SU-DHL-6 (cell line): ENCODE data around the gene DLX5.

Source experiments
- H2AFZ ChIP-seq: fragments of 200-600 bp; sonication (generic); 2 replicates; pipeline ENCODE4 v1.6.1; 2014; ENCODE audit warnings: low read depth, mild to moderate bottlenecking, moderate library complexity, mixed read lengths, antibody characterized with exemption, low read length; ENCODE audit not compliant: severe bottlenecking
- H3F3A ChIP-seq: fragments of 200-600 bp; shearing (Covaris generic); 2 replicates; pipeline ENCODE4 v1.6.0; 2016; ENCODE audit warnings: antibody characterized with exemption, mild to moderate bottlenecking; ENCODE audit not compliant: insufficient read depth
- H3K27ac ChIP-seq: fragments of 200-600 bp; sonication (generic); 2 replicates; pipeline ENCODE4 v1.5.1; 2016; ENCODE audit warnings: low read depth, mild to moderate bottlenecking, low read length, moderate library complexity, mixed read lengths
- H3K27me3 ChIP-seq: fragments of 200-600 bp; sonication (generic), shearing (Covaris generic); 2 replicates; pipeline ENCODE4 v1.6.0; 2014; ENCODE audit warnings: mild to moderate bottlenecking, low read length
- H3K36me3 ChIP-seq: fragments of 200-600 bp; sonication (generic); 2 replicates; pipeline ENCODE4 v1.6.1; 2014; ENCODE audit warnings: mild to moderate bottlenecking, low read length, mixed read lengths
- H3K4me2 ChIP-seq: fragments of 300-600, 200-600 bp; shearing (Covaris generic), sonication (generic); 2 replicates; pipeline ENCODE4 v1.6.0; 2014; ENCODE audit warnings: low read length, low read depth, mild to moderate bottlenecking; ENCODE audit not compliant: poor library complexity, severe bottlenecking
- H3K4me3 ChIP-seq: fragments of 200-600 bp; sonication (generic); 2 replicates; pipeline ENCODE4 v1.5.1; 2014; ENCODE audit warnings: antibody characterized with exemption, low read length, mild to moderate bottlenecking, mixed read lengths; ENCODE audit not compliant: insufficient read depth, poor library complexity, severe bottlenecking
- H3K79me2 ChIP-seq: fragments of 200-600 bp; sonication (generic); 2 replicates; pipeline ENCODE4 v1.6.1; 2014; ENCODE audit warnings: mild to moderate bottlenecking, low read length, moderate library complexity; ENCODE audit not compliant: insufficient read depth
- H3K9ac ChIP-seq: fragments of 200-600 bp; sonication (generic); 2 replicates; pipeline ENCODE4 v1.7.0; 2014; ENCODE audit warnings: mild to moderate bottlenecking, low read length
- H3K9me2 ChIP-seq: fragments of 200-600 bp; sonication (generic); replicated peaks from 2 replicates; pipeline ENCODE4 v1.6.1; 2014; ENCODE audit warnings: low read length; ENCODE audit not compliant: insufficient read depth
- H3K9me3 ChIP-seq: fragments of 200-600 bp; sonication (generic); 2 replicates; pipeline ENCODE4 v1.6.1; 2014; ENCODE audit warnings: low read length, mixed read lengths; ENCODE audit not compliant: insufficient read depth
- H4K20me1 ChIP-seq: fragments of 200-600 bp; sonication (generic); 2 replicates; pipeline ENCODE4 v1.6.1; 2014; ENCODE audit warnings: low read depth, mild to moderate bottlenecking, antibody characterized with exemption, low read length, moderate library complexity, mixed read lengths
- EZH2phosphoT487 ChIP-seq: fragments of 200-600 bp; sonication (generic), shearing (Covaris generic); conservative IDR thresholded peaks from 2 replicates; pipeline ENCODE4 v1.6.1; 2018; ENCODE audit warnings: mild to moderate bottlenecking, antibody characterized with exemption, low read length, moderate library complexity, mixed read lengths
- TF ChIP-seq, protein P1 (sequence below): fragments of 200-600 bp; sonication (generic); IDR thresholded peaks from one replicate; pipeline ENCODE4 v1.5.1; 2017; ENCODE audit warnings: antibody characterized with exemption, mild to moderate bottlenecking, low read length, moderate library complexity; ENCODE audit not compliant: insufficient read depth, poor library complexity, severe bottlenecking

The DLX5 gene

DNA sequence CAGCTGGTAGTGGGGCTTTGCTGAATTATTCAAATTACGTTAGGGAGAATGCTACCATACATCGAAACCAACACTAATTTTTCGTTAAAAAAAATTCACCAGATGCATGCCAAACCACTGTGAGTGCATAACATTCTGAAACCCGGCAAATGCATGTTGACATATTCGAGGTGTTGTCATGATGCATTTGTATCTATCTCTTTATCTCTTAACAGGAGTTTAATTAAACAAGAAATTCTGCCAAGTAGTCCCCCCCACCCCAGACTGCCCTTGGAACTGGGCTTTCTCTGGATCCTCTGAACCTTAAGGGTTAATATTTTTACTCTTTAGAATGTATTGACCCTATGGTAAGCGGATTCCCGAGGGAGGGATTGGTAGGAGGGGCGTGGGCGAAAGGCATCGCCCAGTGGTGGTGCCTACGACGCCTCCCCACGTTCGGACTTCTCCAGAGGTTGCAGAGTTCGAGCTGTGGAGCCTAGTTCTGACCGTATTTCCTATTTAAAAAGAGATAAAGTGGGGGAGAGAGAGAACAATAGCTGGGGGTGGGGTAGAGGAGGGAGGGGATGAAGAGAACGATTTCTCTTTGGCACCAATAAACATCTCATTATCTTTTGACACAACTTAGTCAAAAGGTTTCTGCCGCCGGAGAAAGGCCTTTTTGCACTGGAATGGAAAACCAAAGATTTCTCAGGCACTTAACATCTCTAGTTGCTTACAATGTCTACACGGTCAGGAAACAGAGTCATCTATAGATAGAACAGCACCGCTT is 12.1 kb downstream of the DLX5 start:
- Histone ChIP-seq H3K36me3 (no peaks in the 10 kb centered on the region), H3K27me3 (no peaks in the 10 kb centered on the region), H3K4me2 (no peak overlapping the region), H3K27ac (no peak overlapping the region), H3K9me2 (no peaks in the 10 kb centered on the region), H3F3A (no peaks in the 10 kb centered on the region), H3K9ac (no peak overlapping the region), H2AFZ (no peak overlapping the region), H3K79me2 (no peaks in the 10 kb centered on the region), H3K9me3 (no peaks in the 10 kb centered on the region), H3K4me3 (no peak overlapping the region), H4K20me1 (no peaks in the 10 kb centered on the region)
- no peak for TF ChIP-seq EZH2phosphoT487
- TF ChIP-seq, protein P1, sequence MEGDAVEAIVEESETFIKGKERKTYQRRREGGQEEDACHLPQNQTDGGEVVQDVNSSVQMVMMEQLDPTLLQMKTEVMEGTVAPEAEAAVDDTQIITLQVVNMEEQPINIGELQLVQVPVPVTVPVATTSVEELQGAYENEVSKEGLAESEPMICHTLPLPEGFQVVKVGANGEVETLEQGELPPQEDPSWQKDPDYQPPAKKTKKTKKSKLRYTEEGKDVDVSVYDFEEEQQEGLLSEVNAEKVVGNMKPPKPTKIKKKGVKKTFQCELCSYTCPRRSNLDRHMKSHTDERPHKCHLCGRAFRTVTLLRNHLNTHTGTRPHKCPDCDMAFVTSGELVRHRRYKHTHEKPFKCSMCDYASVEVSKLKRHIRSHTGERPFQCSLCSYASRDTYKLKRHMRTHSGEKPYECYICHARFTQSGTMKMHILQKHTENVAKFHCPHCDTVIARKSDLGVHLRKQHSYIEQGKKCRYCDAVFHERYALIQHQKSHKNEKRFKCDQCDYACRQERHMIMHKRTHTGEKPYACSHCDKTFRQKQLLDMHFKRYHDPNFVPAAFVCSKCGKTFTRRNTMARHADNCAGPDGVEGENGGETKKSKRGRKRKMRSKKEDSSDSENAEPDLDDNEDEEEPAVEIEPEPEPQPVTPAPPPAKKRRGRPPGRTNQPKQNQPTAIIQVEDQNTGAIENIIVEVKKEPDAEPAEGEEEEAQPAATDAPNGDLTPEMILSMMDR: no peak

DNA sequence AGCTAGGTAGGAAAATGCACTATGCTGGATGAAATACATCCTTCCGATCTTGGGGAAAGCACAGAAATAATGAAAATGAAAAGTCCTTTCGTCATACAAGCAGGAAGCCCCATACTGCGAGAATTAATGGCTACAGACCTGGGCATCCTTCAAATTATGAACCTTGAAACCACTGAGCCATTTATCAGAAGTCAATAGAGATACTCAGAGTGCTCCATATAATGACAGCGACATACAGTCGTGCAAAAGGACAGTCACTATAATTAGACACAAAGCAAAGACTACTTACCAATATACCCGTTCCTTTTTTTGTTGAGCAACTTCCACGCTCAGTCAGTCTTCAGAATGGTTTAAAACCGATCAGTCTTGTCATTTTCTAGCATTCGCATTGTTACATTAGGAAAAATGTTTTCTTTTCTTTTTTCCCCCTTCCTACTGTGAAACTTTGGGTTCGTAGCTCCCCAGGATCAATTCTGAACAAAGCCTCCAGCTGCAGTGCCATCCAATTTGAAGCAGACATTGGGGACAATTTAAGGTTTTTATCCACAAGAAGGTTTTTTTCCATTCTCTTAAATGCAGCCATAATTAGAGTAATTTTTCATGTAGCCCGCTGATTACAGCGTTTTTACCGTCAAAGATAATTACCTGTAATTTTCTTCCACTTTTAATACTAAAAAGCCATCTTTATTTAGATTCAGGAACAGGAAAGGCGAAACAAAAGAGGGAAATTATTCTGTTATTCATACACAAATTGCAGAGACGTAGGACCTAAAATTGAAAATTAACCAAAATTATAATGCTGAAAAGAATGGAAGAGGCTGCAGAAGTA is 12.9 kb downstream of the DLX5 start:
- H3F3A ChIP-seq: no peaks in the 10 kb centered on the region
- H3K4me2 ChIP-seq: no peak overlapping the region
- no peak overlapping the region for H3K27ac ChIP-seq
- no peaks in the 10 kb centered on the region for H3K79me2 ChIP-seq
- H4K20me1 ChIP-seq: no peaks in the 10 kb centered on the region
- no peak overlapping the region for H3K9ac ChIP-seq
- no peaks in the 10 kb centered on the region for H3K36me3 ChIP-seq
- no peaks in the 10 kb centered on the region for H3K9me2 ChIP-seq
- H3K9me3 ChIP-seq: no peaks in the 10 kb centered on the region
- no peak overlapping the region for H2AFZ ChIP-seq
- no peak overlapping the region for H3K4me3 ChIP-seq
- H3K27me3 ChIP-seq: no peaks in the 10 kb centered on the region
- TF ChIP-seq, protein P1: no peak
- no peak for TF ChIP-seq EZH2phosphoT487

DNA sequence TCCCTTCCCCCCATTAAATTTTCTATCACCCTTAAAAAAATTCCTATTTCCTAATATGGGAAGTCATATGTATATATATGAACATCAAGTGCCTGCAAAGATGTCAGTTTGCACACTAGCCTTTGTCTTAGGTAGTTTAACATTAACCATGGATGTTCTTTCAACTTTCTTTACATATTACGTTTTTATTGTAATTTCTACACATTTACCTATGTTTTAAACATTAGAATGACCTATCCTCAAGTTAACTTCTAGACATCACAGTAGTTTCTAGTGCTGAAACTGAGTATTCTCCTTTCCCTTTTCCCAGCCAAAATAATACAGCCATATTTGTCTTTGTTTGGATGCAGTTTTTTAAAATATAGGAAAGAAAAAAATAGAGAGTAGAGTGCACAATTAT is 13.5 kb downstream of the DLX5 start:
- no peak overlapping the region for H3K27ac ChIP-seq
- H3K9ac ChIP-seq: no peak overlapping the region
- no peaks in the 10 kb centered on the region for H3K9me2 ChIP-seq
- H3K27me3 ChIP-seq: no peaks in the 10 kb centered on the region
- H3K4me3 ChIP-seq: no peak overlapping the region
- no peaks in the 10 kb centered on the region for H3K79me2 ChIP-seq
- no peak overlapping the region for H3K4me2 ChIP-seq
- H3F3A ChIP-seq: no peaks in the 10 kb centered on the region
- no peak for TF ChIP-seq EZH2phosphoT487
- TF ChIP-seq, protein P1: no peak
- no peak overlapping the region for H2AFZ ChIP-seq
- H4K20me1 ChIP-seq: no peaks in the 10 kb centered on the region
- no peaks in the 10 kb centered on the region for H3K36me3 ChIP-seq
- H3K9me3 ChIP-seq: no peaks in the 10 kb centered on the region
